ENCODE data around the gene IL2RA.
"Not testable (repeated sequence)": the region's sequence is repeated elsewhere in the genome, so short reads cannot be mapped to it uniquely, and the experiment has no call there.

The IL2RA gene

DNA sequence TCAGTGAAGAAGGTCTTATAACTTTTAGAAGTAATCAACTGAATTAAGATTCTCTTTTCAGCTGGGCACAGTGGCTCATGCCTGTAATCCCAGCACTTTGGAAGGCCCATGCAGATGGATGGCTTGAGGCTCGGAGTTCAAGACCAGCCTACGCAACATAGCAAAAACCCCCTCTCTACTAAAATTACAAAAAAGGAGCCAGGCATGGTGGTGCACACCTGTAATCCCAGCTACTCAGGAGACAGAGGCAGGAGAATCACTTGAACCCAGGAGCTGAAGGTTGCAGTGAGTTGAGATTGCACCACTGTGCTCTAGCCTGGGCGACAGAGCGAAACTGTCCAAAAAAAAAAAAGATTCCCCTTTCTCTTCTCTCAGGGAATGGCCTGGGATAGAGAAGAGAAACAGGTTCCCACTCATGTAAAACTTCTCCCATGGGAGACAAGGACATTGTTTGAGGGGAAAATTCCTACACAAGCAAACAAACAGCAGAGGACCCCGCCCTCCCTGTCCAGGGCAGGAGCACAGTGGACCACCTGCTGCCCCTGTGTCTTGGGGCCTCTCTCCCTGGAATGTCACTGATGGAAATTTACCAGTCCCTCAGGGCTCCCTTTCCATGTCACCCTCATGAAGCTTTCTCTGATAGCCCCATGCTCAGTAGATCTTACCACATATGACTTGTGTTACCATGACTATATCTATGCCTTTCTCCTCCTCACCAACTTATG, 5.6 kb downstream of the IL2RA start:
- DNase-seq = no peak

DNA sequence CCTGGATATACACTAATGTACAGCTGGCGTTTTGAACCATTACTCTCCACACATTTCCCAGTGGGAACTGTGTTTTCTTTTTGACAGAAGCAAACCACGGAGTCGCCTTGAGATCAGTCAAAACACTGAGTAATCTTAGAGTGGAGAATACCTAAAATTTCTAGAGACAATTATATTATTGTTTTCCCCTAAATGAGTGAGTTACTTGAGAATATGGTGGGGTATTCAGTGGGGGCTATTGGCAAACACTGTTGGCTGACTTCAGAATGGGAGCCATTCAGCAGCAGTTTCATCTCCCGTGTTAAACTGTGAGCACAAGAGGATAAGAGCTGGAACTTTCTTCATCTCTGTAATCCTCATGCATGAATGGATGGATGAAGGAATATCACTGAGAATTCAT, 6.2 kb downstream of the IL2RA start:
- DNase-seq = no peak

DNA sequence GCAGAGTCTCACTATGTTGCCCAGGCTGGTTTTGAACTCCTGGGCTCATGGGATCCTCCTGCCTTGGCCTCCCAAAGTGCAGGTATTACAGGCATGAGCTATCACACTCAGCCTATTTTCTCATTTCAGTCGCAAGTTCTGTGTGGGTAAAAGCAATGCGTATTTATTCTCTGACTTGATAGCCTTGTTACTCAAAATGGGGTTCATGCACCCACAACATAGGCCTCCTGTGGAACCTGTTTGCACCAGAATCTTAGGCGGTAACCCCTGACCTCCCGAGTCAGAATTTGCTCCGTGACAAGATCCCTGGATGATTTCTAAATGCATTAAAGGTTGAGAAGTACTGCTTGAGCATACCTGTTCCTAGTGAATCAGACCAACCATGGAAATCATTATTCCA, 7.3 kb downstream of the IL2RA start:
- no peak for DNase-seq

DNA sequence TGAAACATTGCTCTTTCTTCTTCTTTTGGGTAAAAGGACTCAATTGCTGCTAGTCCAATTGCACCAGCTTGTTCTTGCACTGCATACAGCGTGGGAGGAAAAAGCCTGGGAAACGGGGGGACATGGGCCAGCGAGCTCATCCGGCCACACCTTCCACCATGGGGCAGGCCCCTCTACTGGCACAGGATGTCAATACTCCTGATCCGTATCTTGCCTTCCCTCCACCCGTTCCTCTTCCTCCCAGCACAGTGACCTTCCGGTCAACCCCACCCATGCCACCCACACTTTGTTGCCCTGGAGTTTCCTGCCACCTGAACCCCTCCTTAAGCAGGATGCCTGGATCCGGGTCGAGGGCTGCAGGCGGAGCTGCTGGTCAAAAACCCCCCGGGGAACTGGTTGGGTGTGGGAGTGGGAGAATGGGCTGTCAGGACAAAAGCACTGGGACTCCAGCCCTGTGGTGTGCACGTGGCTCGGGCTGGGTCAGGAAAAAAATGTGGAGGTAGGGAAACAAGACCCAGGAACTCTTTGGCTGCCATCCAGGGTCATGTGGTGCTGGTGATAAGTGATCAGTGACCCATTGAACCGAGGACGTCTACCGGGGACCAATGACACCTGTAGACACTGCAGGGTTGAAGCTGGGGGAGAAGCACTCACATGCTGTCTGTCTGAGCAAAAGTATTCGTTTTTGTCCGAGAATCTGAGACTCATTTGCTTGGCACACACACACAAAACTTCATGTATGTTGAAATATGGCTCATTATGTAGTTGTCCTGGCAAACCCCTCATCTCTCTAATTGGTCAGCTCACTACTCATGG, 8.1 kb downstream of the IL2RA start:
- no peak for DNase-seq

DNA sequence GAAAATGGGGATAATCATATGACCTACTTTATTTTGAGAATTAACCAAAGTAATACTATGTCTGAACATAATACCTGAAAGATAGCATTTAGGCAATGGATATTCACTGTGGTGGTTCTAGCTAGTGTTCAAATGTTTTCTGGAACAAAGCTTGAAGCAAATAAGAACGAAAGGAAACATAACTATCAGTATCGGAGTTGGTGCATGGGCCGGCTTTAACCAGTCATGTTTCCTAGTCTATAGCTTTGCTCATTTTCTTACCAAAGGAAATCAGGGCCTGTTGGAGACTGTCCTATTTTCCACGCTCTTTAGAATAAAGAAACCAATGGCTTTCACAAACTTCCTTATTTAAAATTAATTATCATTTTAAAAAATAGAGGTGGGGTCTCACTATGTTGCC, 8.9 kb downstream of the IL2RA start:
- no peak for DNase-seq

DNA sequence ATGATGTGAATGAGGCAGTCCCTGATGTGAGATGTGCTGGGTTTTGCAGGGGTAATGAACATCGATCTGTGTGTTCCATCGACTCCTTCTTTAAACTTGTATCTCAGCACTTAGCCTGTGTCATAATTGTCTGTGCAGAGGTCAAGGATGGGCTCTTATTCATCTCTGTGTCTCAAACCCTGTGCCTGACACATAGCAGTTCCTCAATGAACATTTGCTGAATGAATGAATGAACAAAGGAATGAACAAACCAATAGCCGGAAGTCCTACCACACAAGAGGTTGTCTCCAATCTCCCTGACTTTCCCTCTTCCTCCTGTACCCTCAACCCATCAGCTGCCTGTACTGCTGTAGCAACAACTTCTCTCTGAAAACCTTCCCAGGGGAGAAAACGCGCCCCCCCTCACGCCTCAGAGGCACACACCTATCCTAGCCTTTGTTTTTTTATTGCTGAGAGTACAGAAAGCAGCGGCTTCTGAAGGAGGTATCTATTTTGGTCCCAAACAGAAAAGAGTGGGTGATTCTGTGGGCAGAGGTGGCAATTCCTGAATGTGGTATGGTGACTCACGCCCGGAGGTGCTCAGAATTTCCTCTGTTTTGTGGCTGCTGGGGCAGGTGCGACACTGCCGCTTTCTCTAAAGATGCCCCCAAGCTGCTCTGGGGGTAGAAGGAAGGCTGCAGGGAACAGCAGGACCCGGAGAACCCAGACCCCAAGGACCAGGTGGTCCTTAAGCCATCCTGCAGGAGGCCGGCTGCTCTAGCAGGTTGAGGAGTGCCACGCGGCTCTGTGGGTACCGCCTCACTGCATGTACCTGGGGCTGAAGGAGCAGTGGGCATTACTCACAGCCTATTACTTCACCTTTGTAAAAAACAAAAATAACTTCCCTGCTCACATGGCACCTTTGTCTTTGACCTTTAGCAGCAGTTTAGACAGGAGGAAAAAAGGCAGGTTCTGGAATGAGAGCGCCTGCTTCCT, 9.6 kb downstream of the IL2RA start:
- peak; percentile 13 to 52 (median 28) for DNase-seq

DNA sequence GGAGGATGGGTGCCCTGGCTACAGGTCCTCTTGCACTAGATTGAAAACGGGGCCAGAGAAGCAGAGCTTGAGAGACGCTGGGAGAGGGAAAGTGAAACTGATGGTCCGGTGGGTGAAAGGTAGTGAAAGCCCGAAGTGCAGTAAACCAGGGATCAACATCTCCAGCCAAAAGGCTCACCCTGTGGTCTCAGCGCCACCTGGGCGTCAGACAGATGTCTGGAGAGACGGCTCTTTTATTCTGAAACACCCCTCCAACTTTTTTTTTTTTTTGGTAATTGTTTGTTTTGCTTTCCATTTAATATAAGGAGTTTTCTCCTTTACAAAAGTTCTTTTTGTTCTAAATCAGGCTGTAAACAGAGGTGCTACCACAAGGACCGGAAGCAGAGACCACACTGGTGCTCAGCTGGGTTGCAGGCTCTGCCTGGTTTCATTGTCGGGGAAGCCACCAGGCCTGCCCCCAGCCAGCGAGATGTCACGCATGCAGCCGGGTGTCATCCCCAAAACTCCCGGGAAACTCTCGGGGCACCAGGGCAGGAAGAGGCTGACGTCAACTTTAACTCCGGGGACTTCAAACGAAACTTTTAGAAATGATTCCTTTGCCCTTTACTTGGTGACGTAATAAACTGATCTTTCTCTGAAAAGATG, 11.2 kb downstream of the IL2RA start:
- DNase-seq = peak; percentile 75 to 91 (median 90)

DNA sequence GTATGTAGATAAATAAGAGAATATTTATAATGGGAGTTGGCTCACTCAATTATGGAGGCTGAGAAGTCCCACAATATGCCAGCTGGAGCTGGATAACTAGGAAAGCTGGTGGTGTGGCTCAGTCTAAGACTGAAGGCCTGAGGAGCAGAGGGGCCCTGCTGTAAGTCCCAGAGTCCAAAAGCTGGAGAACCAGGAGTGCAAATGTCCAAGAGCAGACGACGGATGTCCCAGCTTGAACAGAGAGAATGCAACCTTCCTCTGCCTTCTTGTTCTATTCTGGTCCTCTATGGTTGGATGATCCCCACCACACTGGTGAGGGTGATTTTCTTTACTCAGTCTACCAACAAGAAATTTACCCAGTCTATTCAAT, 13.2 kb downstream of the IL2RA start:
- DNase-seq = no peak

DNA sequence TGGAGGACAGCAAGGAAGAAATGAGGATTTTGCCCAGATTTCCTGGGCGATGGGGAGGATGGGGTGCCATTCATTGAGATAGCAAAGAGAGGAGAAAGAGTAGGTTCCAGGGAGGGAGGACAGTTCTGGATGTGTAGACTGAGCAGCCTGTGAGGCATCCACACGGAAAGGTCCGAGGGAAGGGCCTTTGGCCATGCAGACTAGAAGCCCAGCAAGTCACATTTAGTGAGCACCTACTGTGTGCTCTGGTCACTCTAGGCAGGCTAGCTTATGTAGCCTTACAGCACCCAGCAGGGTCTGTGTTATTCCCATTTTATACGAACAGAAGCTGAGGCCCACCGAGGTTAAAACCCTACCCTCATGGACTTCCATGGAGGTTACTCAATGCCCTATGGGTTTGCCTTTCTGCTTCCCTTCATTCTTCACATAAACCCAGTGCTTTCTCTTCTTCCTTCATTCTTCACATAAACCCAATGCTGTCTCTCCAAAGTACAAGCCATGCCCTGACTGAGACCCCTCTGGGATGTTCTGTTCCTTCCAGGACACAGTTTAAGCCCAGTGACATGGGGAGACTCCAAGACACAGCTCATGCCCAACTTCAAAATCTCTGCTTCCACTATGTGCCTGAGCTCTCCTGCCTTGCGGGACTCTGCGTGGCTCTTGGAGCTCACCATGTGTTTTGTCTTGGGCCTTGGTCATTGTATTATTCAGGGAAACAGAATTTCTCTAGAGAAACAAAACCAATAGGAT, 13.7 kb downstream of the IL2RA start:
- no peak for DNase-seq

DNA sequence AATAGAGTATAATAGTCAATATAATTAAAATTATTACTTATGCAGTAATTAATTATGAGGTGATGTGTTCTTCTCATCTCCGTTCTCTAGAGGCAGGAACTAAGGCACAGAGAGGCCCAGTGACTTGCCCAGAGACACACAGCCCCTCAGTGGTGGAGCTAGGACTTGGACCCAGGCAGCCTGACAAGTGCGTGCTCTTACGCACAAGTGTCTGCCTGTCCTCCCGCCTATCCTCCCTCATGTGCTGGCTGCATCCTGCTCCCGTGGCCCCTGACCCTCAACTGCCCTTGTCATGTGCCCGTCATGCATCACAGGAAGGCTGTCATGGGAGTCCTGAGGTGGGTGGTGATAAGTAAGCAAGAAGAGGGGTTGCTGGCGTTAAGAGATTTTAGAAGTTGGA, 14.3 kb downstream of the IL2RA start:
- no peak for DNase-seq

DNA sequence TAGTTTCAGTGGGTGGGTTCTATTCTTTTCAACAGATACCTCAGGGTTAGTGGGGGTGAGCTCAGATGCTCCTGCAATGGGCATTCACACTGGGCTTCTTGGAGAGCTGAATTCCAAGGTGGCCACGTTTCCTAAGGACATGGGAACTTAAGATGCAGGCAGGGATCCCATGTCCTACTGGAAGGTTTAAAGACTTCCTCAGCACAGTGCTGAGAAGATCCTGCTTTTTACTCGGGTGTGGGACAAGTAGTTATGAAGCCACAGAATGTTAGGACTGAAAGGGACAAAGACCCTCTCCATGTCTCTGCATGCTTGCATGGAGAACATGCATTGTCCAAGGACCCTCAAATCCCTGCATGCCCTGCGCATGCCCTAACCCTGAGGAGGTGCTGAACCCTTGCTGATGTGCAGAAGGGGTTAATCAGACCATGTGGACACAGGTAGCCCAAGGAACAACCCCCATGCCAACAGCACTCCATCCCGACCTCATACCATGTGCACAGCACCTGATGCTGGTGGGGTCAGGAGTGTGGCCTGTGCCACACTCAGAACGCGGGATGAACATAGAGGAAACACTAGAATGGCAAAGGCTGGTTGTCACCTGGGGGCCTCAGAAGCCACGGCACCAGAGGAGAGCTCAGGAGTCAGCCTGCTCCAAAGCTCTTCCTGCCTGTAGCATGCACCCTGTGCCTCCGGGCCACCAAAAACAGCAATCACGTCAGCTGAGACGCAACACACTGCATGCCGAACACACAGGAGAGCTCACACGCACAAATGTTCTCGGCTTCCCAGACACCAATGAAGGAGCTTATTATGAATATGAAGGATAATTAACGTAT, 15.2 kb downstream of the IL2RA start:
- no peak for DNase-seq

DNA sequence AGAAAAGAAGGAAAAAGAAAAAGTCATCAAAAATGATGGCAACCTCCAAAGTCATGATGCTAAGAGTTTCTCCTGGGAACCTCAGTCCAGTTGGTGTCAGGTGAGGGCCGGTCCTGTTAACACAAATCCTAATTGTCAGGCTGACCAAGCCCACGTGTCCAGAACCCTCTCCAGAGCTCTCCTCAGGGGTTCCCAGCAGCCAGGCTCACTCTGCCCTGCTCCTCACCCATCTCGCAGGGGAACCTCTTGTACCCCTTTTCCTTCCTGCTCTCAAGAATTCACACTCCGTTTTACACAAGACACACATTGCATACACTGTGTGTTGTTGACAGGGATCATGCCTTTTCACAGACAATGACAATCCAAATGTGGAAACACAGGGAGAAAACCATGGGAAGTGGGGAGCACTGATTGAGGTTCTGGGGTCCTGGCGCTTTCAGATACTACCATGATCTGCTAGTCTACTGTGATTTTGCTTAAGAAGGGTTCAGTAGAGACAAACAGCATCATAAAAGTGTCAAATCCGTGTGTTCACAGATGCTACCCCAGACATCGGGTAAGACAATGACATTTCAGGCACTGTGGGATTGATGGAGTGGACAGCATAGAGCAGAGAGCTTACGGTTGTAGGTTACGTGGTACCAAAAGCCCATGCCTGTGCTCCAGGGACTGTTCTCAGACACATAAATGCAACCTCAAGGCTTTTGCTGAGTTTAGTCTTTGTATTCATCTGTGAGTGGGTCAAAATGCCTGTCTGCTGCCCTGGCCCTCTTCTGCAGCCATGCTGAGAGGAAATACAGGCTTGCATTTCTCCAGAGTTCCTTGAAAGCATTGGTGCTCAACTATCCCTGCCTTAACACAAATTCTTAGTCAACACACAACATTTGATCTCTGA, 16.0 kb downstream of the IL2RA start:
- no peak for DNase-seq

DNA sequence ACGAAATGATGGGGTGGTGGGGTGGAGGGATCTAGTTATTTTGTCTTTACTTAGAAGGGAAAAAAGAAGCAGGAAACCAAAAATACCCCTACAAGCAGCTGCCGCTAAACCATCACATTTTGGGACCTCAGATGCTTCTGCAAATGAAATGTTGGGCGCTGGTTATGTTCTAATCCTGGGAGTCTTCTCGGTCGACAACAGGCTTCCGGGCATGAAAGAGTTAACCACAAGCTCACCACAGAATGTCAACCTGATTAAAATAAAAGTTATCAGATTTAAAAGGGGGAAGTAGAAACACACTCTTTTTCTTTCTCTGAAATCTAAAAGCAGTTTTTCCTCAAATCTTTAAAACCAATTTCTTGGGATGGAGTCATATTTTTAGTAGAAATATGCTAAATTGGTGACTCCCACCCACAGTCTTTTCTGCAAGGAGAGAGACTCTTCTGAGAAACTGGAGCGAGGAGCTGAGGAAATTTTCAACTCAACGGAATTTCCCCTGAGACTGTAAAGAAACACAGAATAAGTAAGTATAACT, 16.8 kb downstream of the IL2RA start:
- peak in 2 of 6 experiments; percentile 16 to 19 for DNase-seq

DNA sequence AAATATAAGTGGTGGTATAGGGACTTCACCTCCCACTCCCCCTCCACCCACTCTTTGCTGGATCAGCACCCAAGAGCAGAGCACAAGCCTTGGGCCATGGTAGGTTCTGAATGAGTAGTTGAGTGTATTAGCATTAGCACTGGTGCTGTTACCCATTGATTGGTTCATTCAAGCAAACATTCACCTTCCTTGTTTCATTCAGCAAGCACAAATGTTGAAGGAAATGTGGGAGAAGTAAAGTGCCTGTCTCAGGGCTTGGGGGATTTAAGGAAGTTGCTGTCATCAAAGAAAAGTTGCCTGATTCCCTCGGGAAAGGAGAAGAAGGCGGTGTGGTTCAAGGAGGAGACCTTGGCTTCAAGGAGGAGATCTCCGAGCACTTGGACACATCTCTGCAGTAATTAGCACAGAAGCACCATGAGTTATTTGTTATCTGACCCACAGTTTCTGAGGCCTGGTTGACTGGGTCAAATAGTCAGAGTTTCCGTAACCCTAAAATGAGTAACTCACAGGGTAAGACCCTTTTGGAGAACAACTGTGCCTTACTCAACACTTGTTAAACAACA, 17.3 kb downstream of the IL2RA start:
- DNase-seq = no peak

DNA sequence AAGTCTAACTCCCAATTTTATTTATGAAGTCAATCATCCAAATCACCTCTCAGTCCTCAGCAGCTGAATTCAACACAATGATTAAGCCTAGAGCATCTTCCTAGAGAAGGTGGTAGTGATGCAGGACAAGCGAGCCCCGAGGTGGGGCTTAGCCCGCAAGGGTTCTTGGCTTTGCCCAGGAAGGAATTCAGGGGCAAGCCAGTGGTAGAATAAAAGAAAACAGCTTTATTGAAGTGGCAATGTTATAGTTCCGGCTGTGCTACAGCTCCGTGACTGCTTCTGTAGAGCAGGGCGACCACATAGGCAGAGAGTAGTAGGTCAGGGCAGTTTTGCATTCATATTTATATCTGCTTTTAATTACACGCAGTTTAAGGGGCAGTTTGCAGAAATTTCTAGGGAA, 18.1 kb downstream of the IL2RA start:
- DNase-seq = no peak

DNA sequence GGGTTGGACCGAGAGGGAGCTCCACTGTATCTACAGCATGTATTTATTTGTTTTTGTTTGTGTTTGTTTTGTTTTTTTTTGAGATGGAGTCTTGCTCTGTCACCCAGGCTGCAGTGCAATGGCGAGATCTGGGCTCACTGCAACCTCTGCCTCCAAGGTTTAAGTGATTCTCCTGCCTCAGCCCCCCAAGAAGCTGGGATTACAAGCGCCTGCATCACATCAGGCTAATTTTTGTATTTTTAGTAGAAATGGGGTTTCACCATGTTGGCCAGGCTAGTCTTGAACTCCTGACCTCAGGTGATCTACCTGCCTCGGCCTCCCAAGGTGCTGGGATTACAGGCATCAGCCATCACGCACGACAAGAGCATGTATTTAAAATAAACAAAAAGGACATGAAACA, 18.8 kb downstream of the IL2RA start:
- DNase-seq = not testable (repeated sequence)

DNA sequence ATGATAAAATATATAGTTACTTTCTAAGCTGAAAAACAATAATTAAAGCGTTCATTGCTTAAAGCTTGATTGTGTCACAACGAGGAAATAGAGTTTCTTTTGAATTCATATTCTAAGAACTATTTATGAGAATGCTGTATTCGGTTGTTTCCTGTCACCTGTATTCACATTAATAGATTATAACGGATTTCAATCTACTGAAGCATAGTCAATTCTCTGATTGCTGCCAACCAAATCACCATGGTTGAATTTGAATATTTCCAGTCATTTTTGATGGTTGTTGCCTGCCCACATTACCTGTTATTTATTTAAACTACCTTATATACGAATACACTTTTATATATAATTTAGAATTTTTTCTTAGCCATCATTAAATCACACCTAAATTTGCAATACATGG, 22.0 kb downstream of the IL2RA start:
- DNase-seq = no peak

DNA sequence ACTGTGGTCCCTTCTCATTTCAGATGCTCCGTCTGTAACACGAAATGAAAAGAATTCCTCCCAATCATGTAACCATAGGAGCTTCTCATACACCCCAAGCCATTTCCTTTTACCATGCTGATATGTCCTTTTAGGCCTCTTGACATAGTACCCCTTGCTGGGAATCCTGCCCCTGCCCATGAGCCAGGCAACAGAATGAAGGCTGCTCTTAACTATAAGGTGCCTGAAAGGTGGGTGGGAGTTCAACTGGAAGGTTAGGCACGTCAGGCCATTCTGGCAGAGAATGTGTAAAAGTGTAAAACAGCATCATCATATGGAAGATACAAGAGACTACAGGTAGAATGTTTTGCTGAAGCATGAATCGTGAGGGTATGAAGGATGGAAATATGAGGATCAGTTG, 22.5 kb downstream of the IL2RA start:
- DNase-seq = no peak

DNA sequence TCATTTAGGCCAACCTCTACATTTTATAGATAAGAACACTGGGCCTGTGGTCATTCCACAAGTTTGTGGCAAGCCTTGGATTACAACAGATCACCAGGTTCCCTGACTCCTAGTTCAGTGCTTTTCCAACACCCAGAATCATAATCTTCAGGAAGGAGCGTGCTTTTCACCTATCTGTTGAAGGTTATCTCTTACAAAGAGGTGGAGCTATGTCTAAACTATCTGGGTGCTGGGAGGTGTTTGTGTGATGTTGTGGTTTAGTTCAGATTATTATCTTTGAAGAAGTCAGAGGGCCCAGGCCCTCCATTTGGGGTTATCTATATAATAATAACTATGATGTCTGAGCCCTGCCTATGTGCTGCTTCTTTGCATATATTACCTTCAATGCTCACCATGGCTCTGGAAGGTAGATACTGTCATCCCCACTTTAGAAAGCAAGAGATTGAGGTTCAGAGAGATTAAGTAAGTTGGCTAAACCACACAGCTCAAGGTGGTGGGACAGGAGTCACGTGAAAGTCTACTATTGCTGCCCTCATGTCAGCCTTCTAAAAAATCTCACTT, 24.0 kb downstream of the IL2RA start:
- DNase-seq = peak in 3 of 6 experiments; percentile 18 to 47 (median 22)

All from stimulated activated naive CD4-positive, alpha-beta T cell (primary cell).